HUDEP-2 (cell line): ENCODE measurements around the gene GTF2F2.
"Not testable (repeated sequence)": the region's sequence is repeated elsewhere in the genome, so short reads cannot be mapped to it uniquely, and the experiment has no call there.

Experiments
- DNase-seq, 76 experiments: peaks; one replicate each; lab custom pipeline; 2025; ENCODE audit not compliant: unreplicated experiment in 76 of 76; lab: John Stamatoyannopoulos, UW

The GTF2F2 gene

GRCh38 chr13:45174478-45174877, 54.2 kb downstream of the GTF2F2 start:
- no peak for DNase-seq

DNA sequence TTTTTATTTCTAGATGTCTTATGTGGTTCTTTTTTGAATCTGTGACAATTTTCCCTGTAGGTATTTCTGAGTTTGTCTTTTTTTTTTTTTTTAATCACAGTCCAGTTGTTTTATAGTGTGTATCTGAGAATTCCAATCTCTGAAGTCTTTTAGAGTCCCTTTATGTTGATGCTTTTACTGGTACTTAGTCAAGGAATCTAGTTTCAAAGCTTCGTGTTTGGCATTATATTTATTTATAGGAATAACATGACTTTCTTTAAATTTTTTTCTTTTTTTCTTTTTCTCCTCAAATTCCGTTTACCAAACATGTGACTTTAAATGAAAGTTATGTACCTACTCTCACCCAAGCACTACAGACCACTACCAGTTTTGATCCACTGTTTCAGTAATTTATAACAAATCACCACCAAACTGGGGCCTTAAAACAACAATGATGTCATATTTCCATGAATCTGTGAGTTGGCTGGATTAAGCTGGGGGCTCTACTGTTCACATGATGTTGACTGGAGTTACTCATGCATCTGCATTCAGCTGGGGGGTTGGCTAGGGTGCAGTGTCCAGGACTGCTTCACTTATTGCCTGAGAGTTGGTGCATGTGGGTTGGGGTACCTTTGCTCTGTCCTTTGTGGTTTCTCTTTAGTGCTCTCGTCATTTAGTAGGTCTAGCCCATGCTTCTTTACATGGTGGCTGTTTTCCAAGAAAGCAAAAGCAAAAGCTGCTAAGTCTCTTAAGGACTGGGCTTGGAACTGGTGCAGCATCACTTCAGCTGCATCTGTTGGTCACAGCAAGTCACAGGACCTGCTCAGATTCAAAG, 58.2 kb downstream of the GTF2F2 start:
- peak in 2 of 76 experiments; percentile 2 to 5 for DNase-seq

DNA sequence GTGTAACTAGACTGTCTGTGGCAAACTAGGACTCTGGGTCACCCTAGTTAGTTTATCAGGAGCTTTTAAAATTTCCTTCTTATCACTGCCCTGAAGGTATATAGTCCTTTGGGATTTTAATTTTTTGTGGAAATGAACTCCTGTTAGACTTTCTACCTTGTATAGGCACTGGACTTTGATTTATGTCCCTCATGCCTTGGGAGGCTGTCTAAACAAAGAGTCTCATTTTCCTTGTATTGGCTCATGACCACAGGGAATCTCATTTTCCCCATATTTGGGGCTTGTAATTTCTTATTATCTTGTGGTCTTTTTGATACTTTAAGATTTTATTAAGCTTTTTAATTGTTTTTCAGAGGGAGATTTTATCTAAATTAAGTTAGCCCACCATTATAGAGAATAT, 59.1 kb downstream of the GTF2F2 start:
- no peak for DNase-seq

GRCh38 chr13:45180303-45180702, 60.0 kb downstream of the GTF2F2 start:
- DNase-seq: no peak

DNA sequence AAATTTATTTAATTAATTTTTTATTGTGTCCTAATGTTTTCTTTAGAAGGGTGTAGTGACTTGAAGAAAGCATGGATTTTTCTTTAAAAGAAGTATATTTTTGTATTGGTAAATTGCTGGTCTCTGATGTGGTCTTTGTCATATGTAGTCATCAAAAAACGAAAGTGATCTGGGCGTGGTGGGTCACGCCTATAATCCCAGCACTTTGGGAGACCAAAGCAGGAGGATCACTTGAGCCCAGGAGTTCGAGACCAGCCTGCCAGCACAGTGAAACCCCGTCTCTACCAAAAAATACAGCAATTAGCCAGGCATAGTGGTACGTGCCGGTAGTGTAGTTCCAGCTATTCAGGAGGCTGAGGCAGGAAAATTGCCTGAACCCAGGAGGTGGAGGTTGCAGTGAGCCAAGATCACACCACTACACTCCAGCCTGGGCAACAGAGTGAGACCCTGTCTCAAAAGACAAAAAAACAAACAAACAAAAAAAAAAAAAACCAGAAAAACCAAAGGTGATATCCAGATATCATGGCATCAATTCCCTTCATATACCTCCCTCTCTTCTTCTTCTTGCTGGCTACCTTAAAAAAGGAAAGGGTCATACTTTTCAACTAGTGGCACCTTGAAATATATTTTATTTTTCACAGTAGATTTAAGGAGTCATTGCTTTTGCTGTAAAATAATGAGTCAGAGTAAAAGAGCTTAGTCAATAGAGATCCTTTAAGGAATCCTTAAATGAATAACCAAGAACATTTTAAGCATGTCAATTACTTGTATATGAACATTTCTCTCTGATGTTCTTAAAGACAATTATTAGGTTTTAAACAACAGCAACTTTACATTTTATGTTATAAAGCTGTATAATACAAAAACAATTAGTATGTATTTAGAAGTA, 60.6 kb downstream of the GTF2F2 start:
- peak in 5 of 76 experiments; percentile 3 to 10 (median 4) for DNase-seq

- DNase-seq: no peak
Observed at GRCh38 chr13:45184693-45185092, 64.4 kb downstream of the GTF2F2 start.

DNA sequence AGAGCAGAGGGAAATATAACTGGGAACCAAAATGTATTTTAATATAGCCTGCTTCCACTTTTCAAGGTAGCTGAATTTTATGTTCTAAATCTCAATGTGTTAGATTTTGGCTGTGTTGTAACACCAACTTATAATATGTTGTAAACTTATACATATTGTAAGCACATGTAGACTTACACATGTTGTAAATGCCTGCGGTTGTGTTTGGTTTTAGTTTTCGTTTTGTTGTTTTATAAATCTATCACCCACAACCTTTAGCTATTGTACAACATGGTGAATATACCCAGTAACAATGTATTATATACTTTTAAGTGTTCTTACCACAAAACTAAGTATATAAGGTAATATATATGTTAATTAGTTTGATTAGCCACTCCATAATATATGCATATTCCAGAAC, 65.0 kb downstream of the GTF2F2 start:
- no peak for DNase-seq

- DNase-seq: not testable (repeated sequence)
Observed at GRCh38 chr13:45189077-45189476, 68.8 kb downstream of the GTF2F2 start.

GRCh38 chr13:45189511-45189910, 69.2 kb downstream of the GTF2F2 start:
- not testable (repeated sequence) for DNase-seq

GRCh38 chr13:45191874-45192273, 71.6 kb downstream of the GTF2F2 start:
- DNase-seq: no peak

- DNase-seq: peak in 1 of 76 experiments; percentile 8
Observed at GRCh38 chr13:45194081-45194939, 74.0 kb downstream of the GTF2F2 start.

- DNase-seq: no peak
Observed at GRCh38 chr13:45195421-45195820, 75.1 kb downstream of the GTF2F2 start.

GRCh38 chr13:45196096-45196495, 75.8 kb downstream of the GTF2F2 start:
- DNase-seq: no peak

- no peak for DNase-seq
Observed at GRCh38 chr13:45196622-45197021, 76.3 kb downstream of the GTF2F2 start.

GRCh38 chr13:45198041-45198440, 77.7 kb downstream of the GTF2F2 start:
- DNase-seq: no peak

GRCh38 chr13:45198924-45199323, 78.6 kb downstream of the GTF2F2 start:
- no peak for DNase-seq

GRCh38 chr13:45199711-45200110, 79.4 kb downstream of the GTF2F2 start:
- DNase-seq: no peak

- no peak for DNase-seq
Observed at GRCh38 chr13:45200701-45201232, 80.5 kb downstream of the GTF2F2 start, which contains the start of gene KCTD4. Gene KCTD4 (minus strand): TSS chr13:45201045. CDS start chr13:45194567, 6,478 bp downstream.

- peak in 1 of 76 experiments; percentile 7 for DNase-seq
Observed at GRCh38 chr13:45205124-45205523, 84.8 kb downstream of the GTF2F2 start.

DNA sequence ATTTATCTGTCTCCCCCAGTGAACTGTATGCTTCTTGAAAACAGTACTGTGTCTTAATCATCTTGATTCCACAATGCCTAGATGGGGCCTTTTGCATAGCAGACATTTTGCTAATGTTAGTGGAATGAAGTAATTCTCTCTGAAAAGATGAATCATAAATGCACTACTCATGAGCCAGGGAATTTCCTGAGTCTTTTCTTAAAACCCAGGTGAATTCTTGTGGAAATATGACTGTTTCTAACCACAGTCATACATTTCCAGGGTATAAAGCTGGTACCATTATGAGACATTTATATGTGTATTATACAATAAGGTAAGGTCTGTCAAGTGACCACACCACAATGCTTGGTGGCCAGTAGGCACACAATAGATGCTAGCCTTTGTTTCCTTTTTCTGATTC, 86.0 kb downstream of the GTF2F2 start:
- no peak for DNase-seq
